Peyer's patch (tissue), 4 donors: ENCODE measurements around the gene KYAT1.

ENCODE experiments used
- CTCF ChIP-seq, 6 experiments: fragments of 450-650 bp in 4 of 6; fragments of 200-600 bp in 2 of 6; sonication (generic) in 1 of 6; IDR thresholded peaks; one replicate each; pipeline ENCODE4 v1.5.1; 2017 to 2019; ENCODE audit warnings: antibody characterized with exemption in 6 of 6, mild to moderate bottlenecking in 3 of 6, moderate library complexity in 1 of 6
- POLR2A ChIP-seq, 2 donors: fragments of 450-650 bp; IDR thresholded peaks; one replicate each; pipeline ENCODE4 v1.5.1; 2017; ENCODE audit warnings: antibody characterized with exemption in 2 of 2, mild to moderate bottlenecking in 2 of 2, moderate library complexity in 2 of 2

- TF ChIP-seq CTCF (IDR thresholded peaks at IDR 0.05) = no peak
- TF ChIP-seq POLR2A (IDR thresholded peaks at IDR 0.05) = no peak
These were observed 11.4 kb downstream of the KYAT1 start for GRCh38 chr9:128870128-128870940.
